AG09309 (cell line): ENCODE data around the gene GREB1L.

Source experiments
- DNase-seq: peaks from one replicate; pipeline ENCODE4 v3.0.0-alpha.2; 2010; ENCODE audit warnings: low read depth
- H3K4me3 ChIP-seq: 2 replicates; pipeline ENCODE4 v1.5.1; 2011; ENCODE audit warnings: mild to moderate bottlenecking, low read depth, low read length, moderate library complexity; ENCODE audit not compliant: control insufficient read depth
- CTCF ChIP-seq: IDR thresholded peaks from 2 replicates; pipeline ENCODE4 v1.5.1; 2011; ENCODE audit warnings: mild to moderate bottlenecking, low read depth, low read length, inconsistent platforms; ENCODE audit not compliant: insufficient read depth, control insufficient read depth; ENCODE audit errors: missing control alignments

The GREB1L gene

GRCh38 chr18:21300035-21300907, 58.2 kb downstream of the GREB1L start:
- no peak overlapping the region for H3K4me3 ChIP-seq
- DNase-seq: no peak
- TF ChIP-seq CTCF: no peak

GRCh38 chr18:21300908-21301200, 58.8 kb downstream of the GREB1L start:
- no peak for DNase-seq
- no peak overlapping the region for H3K4me3 ChIP-seq
- TF ChIP-seq CTCF: no peak

GRCh38 chr18:21303445-21303844, 61.4 kb downstream of the GREB1L start:
- no peak for DNase-seq
- H3K4me3 ChIP-seq: no peak overlapping the region
- TF ChIP-seq CTCF: no peak

DNA sequence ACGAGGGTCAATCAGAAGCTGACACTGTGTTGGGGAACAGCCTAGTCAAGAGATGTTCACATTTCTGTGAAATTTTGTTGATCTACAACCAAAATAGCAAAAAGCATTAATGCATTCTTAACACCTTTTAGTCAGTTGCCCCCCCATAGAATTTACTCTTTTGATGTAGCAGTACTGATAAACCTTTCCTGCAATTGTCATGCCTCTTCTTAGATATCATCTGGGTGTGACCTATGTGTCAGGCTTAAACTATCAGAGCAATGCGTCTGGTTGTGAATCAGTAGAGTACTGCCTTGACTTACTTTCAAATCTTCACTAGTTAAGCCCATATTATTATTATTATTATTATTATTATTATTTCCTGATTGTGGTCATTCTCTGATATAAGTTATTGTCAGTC, 61.9 kb downstream of the GREB1L start:
- no peak for TF ChIP-seq CTCF
- H3K4me3 ChIP-seq: no peak overlapping the region
- DNase-seq: no peak

DNA sequence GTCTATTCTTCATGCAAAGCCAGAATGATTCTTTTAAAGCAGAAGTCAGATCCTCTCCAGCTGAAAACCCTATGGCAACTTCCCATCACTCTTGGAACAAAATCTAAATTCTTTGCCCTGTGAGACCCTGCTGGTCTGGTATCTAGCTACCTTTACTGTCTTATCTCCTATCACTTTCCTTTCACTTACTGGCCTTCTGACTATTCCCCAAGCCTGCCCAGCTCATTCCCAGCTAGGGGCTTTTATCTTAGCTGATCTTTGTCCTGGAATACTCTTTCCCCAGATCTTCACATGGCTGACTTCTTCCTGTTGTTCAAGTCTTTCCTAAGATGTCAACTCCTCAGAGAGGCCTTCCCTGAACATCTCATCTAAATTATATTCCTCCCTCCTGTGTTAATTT, 63.6 kb downstream of the GREB1L start:
- H3K4me3 ChIP-seq: no peak overlapping the region
- TF ChIP-seq CTCF: no peak
- DNase-seq: no peak

GRCh38 chr18:21306368-21306767, 64.3 kb downstream of the GREB1L start:
- DNase-seq: no peak
- no peak for TF ChIP-seq CTCF
- H3K4me3 ChIP-seq: no peak overlapping the region

DNA sequence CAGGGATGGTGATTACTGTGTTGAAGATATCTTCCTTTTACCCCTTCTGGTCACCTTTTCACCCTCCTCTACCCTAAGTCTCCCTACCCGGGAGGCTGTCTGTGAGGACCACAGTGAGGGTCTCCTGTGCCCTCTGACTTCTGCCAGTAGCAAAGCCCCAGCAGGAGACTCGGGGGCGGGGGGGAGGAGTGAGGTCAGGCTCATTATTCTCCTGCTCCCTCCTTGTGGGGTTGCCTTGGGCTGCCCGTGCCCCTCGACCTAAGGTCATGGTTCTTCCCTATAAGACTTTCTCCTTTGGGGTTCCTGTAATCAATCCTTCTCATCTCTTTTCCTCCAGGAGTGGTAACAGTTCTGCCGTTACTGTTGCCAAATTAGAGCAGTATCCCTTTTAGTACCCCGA, 65.5 kb downstream of the GREB1L start:
- TF ChIP-seq CTCF: no peak
- DNase-seq: no peak
- H3K4me3 ChIP-seq: no peak overlapping the region
